PC-3 (cell line): Measurements from ENCODE around the gene PTTG2.

Experiments used
- CTCF ChIP-seq: fragments of 300-600 bp; sonication (generic); conservative IDR thresholded peaks from 2 replicates; pipeline ENCODE4 v1.5.1; 2017; ENCODE audit warnings: antibody characterized with exemption, low read depth, mild to moderate bottlenecking, low read length
- EZH2 ChIP-seq: fragments of 300-600 bp; sonication (generic); IDR thresholded peaks from one replicate; pipeline ENCODE4 v1.6.1; 2017; ENCODE audit warnings: antibody characterized with exemption, mild to moderate bottlenecking, low read length; ENCODE audit not compliant: unreplicated experiment
- EZH2phosphoT487 ChIP-seq: fragments of 300-600 bp; sonication (generic); IDR thresholded peaks from 2 replicates; pipeline ENCODE4 v1.6.1; 2018; ENCODE audit warnings: mild to moderate bottlenecking, antibody characterized with exemption, low read length, borderline replicate concordance

GRCh38 chr4:37981844-37982720 is 21.9 kb downstream of the PTTG2 start:
- TF ChIP-seq EZH2phosphoT487 (no peak), CTCF (no peak), EZH2 (no peak)
